Smooth muscle cell (in vitro differentiated cells): ENCODE data around the gene PTPRG. TPM values are rescaled to one million over a fixed set of nuclear protein-coding genes. Genes with fewer than 3 reads are reported as not detected.

Experiments
- DNase-seq: peaks from one replicate; lab custom pipeline; 2025; ENCODE audit not compliant: unreplicated experiment; lab: John Stamatoyannopoulos, UW
- H2AFZ ChIP-seq: fragments of 200-600 bp; sonication (generic); 2 replicates; pipeline ENCODE4 v1.6.0; 2016; ENCODE audit warnings: antibody characterized with exemption, low read depth, mild to moderate bottlenecking
- H3F3A ChIP-seq: fragments of 200-600 bp; sonication (generic); 2 replicates; pipeline ENCODE4 v1.6.0; 2017; ENCODE audit warnings: antibody characterized with exemption, low read depth
- H3K27ac ChIP-seq: fragments of 200-600 bp; sonication (generic); 2 replicates; pipeline ENCODE4 v1.5.1; 2016; ENCODE audit warnings: low read depth, mild to moderate bottlenecking
- H3K27me3 ChIP-seq: fragments of 200-600 bp; sonication (generic); 2 replicates; pipeline ENCODE4 v1.6.1; 2016; ENCODE audit warnings: low read depth, mild to moderate bottlenecking
- H3K36me3 ChIP-seq: fragments of 200-600 bp; sonication (generic); 2 replicates; pipeline ENCODE4 v1.5.1; 2016; ENCODE audit warnings: low read depth
- H3K4me1 ChIP-seq: fragments of 200-600 bp; sonication (generic); 2 replicates; pipeline ENCODE4 v1.5.1; 2016; ENCODE audit warnings: low read depth
- H3K4me2 ChIP-seq: fragments of 200-600 bp; sonication (generic); 2 replicates; pipeline ENCODE4 v1.6.0; 2016; ENCODE audit warnings: mild to moderate bottlenecking
- H3K4me3 ChIP-seq: fragments of 200-600 bp; sonication (generic); 2 replicates; pipeline ENCODE4 v1.5.1; 2016; ENCODE audit warnings: mild to moderate bottlenecking
- H3K79me2 ChIP-seq: fragments of 200-600 bp; sonication (generic); 2 replicates; pipeline ENCODE4 v1.6.0; 2016; ENCODE audit warnings: low read depth, mild to moderate bottlenecking
- H3K9ac ChIP-seq: fragments of 200-600 bp; sonication (generic); 2 replicates; pipeline ENCODE4 v1.6.0; 2016; ENCODE audit warnings: low read depth
- H3K9me3 ChIP-seq: fragments of 200-600 bp; sonication (generic); replicated peaks from 2 replicates; pipeline ENCODE4 v1.5.1; 2016; ENCODE audit warnings: low read depth
- H4K20me1 ChIP-seq: fragments of 200-600 bp; sonication (generic); 2 replicates; pipeline ENCODE4 v1.6.0; 2016; ENCODE audit warnings: low read depth
- CTCF ChIP-seq: fragments of 200-600 bp; sonication (generic); IDR thresholded peaks from 2 replicates; pipeline ENCODE4 v1.5.1; 2017; ENCODE audit warnings: borderline replicate concordance, mild to moderate bottlenecking, antibody characterized with exemption; ENCODE audit not compliant: insufficient read depth, poor library complexity, severe bottlenecking
- WGBS: methylation state at CpG from one replicate; pipeline ENCODE4 v1.1.7; 2016; ENCODE audit warnings: low lambda C conversion rate; 5-methylcytosine and 5-hydroxymethylcytosine counted together
- polyA plus RNA-seq: library from polyadenylated mRNA; unstranded; fragments of >200 nt; fragmentation: Nextera tagmentation; extraction: Ambion mirVana; gene quantifications from 2 replicates; pipeline ENCODE4 v1.2.1, GENCODE V29; 2016
- total RNA-seq: library from RNA; depleted of rRNA; stranded (reverse); fragments of >200 nt; gene quantifications from 2 replicates; pipeline ENCODE4 v1.2.3, GENCODE V29; 2014

Gene PTPRG
- total and polyA plus RNA-seq, 2 experiments from 2014 or later, result 21.2 to 87.3 TPM

- Histone ChIP-seq H3F3A (peaks cover 7% of the 10 kb centered on the region), H3K4me1 (no peaks in the 10 kb centered on the region), H4K20me1 (peaks cover 99% of the 10 kb centered on the region), H3K27me3 (no peaks in the 10 kb centered on the region), H3K9ac (no peak overlapping the region), H3K27ac (no peak overlapping the region), H3K4me3 (no peak overlapping the region), H3K36me3 (no peaks in the 10 kb centered on the region), H3K4me2 (no peak overlapping the region), H3K79me2 (peaks cover 47% of the 10 kb centered on the region), H3K9me3 (no peaks in the 10 kb centered on the region), H2AFZ (no peak overlapping the region)
- 88% methylated on average over 1 of the region's 1 CpG for WGBS
- TF ChIP-seq CTCF, result no peak
- no peak for DNase-seq
Measured at GRCh38 chr3:61638741-61639140, 77.4 kb downstream of the PTPRG start.

GRCh38 chr3:61639991-61640390 lies 78.6 kb downstream of the PTPRG start:
- Histone ChIP-seq H4K20me1 (peaks cover 98% of the 10 kb centered on the region), H3K4me1 (no peaks in the 10 kb centered on the region), H2AFZ (no peak overlapping the region), H3K9me3 (no peaks in the 10 kb centered on the region), H3F3A (peaks cover 7% of the 10 kb centered on the region), H3K79me2 (peaks cover 52% of the 10 kb centered on the region), H3K4me2 (no peak overlapping the region), H3K36me3 (no peaks in the 10 kb centered on the region), H3K4me3 (no peak overlapping the region), H3K27ac (no peak overlapping the region), H3K27me3 (no peaks in the 10 kb centered on the region), H3K9ac (no peak overlapping the region)
- 89% methylated on average over 2 of the region's 2 CpGs for WGBS
- DNase-seq, result no peak
- TF ChIP-seq CTCF, result no peak

GRCh38 chr3:61645148-61645547 lies 83.8 kb downstream of the PTPRG start:
- no peak overlapping the region for H3K4me2 ChIP-seq
- H3K27ac ChIP-seq, result no peak overlapping the region
- peaks cover 67% of the 10 kb centered on the region for H3K79me2 ChIP-seq
- H3K36me3 ChIP-seq, result no peaks in the 10 kb centered on the region
- H4K20me1 ChIP-seq, result peaks cover 96% of the 10 kb centered on the region
- no peak overlapping the region for H2AFZ ChIP-seq
- TF ChIP-seq CTCF, result no peak
- H3F3A ChIP-seq, result no peaks in the 10 kb centered on the region
- no peaks in the 10 kb centered on the region for H3K9me3 ChIP-seq
- no peaks in the 10 kb centered on the region for H3K27me3 ChIP-seq
- H3K4me1 ChIP-seq, result no peaks in the 10 kb centered on the region
- DNase-seq, result no peak
- H3K4me3 ChIP-seq, result no peak overlapping the region
- WGBS, result 100% methylated on average over 2 of the region's 2 CpGs
- H3K9ac ChIP-seq, result no peak overlapping the region

GRCh38 chr3:61646360-61646759 lies 85.0 kb downstream of the PTPRG start:
- no peak for DNase-seq
- no peaks in the 10 kb centered on the region for H3K36me3 ChIP-seq
- WGBS, result 100% methylated on average over 1 of the region's 1 CpG
- H2AFZ ChIP-seq, result no peak overlapping the region
- H4K20me1 ChIP-seq, result peaks cover 96% of the 10 kb centered on the region
- H3K79me2 ChIP-seq, result peaks cover 67% of the 10 kb centered on the region
- H3K4me3 ChIP-seq, result no peak overlapping the region
- no peaks in the 10 kb centered on the region for H3K27me3 ChIP-seq
- no peak overlapping the region for H3K4me2 ChIP-seq
- no peaks in the 10 kb centered on the region for H3F3A ChIP-seq
- no peaks in the 10 kb centered on the region for H3K9me3 ChIP-seq
- TF ChIP-seq CTCF, result no peak
- no peak overlapping the region for H3K27ac ChIP-seq
- no peaks in the 10 kb centered on the region for H3K4me1 ChIP-seq
- H3K9ac ChIP-seq, result no peak overlapping the region
